GM18951 (cell line): ENCODE measurements around the gene CHD5.

ENCODE experiments used
- POLR2A ChIP-seq: IDR thresholded peaks from 4 replicates; pipeline ENCODE4 v1.6.1; 2011; ENCODE audit warnings: mild to moderate bottlenecking; ENCODE audit not compliant: insufficient read length, insufficient read depth; ENCODE audit errors: extremely low read depth
- in situ Hi-C: fragments of 300-500 bp; cut with MboI; formaldehyde crosslinking; loops from one replicate; pipeline ENCODE4 v1.12.0; 2022; ENCODE audit warnings: low sequenced_read_pairs, mixed read lengths, inconsistent platforms; ENCODE audit not compliant: unreplicated experiment

The CHD5 gene

DNA sequence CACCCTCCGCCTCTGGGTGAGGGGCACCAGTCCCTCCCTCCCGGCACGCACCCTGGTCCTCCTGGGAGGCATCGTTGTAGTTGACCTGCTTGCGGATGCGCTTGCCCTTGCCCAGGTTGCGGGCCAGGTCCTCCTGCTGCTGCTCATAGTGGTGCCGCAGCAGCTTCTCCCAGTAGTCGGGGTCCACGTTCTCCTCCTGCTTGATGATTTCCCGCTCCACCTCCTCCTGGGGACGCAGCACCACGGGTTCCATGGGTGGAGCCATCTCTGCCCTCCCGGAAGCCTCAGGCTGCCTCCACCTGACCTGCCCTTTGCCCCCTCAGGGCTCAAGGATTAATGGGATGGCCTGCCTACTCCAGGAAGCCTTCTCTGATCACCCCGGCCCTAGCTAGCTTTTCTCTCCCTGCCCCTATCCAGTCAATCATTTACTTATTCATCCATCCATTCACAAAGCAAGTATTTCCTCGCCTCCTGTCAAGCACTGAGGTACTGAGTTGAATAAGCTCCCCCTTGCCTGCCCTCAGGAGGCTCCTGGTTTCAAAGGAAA is 53.5 kb downstream of the CHD5 start:
- in situ Hi-C loops = no loop called here
- TF ChIP-seq POLR2A = no peak

DNA sequence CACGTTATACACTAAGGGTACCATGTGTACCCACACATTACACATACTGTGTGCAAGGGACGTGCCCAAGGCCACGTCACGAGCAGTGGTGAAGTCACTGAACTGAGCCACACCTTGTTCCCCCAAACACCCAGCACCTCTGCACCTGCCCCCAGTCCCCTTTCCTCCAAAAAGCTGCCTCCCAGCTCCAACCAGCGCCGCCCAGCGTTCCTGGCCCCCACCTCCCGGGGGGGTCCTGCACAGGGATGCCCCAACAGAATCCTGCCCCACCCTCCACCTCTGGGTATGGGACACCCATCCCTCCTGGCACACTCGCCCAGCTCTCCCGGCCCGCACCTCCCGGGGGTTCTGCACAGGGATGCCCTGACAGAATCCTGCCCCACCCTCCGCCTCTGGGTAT is 54.1 kb downstream of the CHD5 start:
- in situ Hi-C loops = no loop called here
- TF ChIP-seq POLR2A = no peak

DNA sequence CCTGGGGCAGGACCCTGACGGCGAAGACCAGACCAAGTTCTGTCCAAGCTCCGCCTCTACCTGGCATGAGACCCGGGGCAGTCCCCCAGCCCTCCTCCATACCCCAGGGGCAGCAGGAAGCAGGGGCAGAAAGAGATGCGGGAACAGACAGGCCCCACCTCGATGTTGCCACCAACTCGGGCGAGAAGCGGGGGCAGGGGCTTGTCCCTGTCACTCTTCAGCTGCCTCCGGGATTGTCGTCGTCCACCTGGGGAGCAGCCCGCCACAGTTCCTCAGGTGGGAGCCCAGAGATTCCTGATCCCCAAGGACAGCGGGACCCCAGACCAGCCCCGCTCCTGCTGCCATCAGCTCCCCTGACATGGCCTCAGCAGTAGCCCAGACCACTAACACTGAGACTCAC is 54.8 kb downstream of the CHD5 start:
- in situ Hi-C loops = no loop called here
- no peak for TF ChIP-seq POLR2A

DNA sequence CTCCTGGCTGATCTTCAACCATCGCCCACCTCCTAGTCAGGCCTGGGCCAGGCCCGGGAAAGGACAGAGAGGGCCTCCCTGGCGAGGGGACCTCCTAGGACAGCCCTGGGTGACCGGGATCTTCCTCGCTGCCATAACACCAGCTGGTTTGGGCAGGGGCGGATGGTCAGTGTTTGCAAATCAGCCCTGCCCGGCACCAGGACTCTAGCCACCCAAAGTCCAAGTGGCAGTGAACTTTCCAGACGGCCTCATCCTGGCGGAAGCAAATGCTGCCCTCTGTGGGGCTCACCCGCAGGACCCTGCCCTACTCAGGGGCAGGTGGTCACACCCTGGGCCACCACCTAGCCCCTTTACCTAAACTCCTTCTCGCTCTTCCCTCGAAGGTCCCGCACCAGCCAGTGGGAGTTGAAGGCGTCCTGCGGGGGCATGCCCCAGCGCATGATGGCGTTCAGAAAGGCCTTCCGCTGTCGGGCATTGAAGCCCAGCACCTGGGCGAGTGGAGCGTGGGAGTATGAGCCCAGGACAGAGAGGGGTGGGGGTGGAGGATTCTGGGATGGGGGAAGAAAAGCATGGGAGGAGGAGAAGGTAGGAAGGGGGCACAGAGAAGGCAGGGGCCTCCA is 55.3 kb downstream of the CHD5 start:
- TF ChIP-seq POLR2A = no peak
- in situ Hi-C loops = no loop called here

DNA sequence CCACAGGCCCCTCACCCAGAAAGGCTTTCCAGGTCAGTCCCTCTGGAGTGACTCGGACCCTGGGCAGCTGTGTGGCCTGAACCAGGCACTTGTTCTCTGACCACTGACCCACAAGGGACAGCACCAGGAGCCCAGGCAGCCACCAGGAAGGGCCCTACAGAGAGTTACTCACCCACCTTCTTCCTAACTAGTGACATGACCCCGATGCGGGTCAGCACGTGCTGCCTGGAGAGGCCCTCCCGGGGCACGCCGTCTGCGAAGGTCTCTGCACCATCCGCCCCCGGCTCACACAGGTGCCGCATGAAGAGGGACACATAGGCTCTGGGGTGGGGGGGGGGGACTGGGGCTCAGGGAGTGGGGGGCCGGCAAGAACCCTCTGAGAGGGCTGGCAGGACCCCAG is 55.8 kb downstream of the CHD5 start:
- in situ Hi-C loops = no loop called here
- no peak for TF ChIP-seq POLR2A

DNA sequence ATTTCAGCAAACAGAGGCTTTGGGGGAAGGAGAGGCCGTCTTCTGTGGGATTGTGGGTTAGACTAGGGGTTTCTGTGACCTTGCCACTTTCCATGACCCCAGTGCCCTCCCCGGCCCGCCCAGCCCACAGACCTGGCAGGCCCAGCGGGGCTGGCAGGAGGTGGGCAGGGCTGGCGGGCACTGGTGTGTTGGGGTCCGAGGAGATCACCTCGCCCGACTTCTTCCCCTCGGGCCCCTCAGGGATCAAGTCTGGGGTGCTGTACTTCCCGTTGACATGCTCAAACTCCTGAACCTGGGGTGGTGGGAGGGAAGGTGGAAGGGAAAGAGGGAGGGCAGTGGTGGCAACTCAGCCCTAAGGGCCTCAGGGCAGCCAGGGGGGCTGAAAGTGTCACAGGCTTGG is 56.3 kb downstream of the CHD5 start:
- in situ Hi-C loops = no loop called here
- TF ChIP-seq POLR2A = no peak

- in situ Hi-C loops = no loop called here
- TF ChIP-seq POLR2A = no peak
Measured at GRCh38 chr1:6123083-6123482, 57.0 kb downstream of the CHD5 start.

- TF ChIP-seq POLR2A = no peak
Measured at GRCh38 chr1:6121651-6122370, 58.3 kb downstream of the CHD5 start.

GRCh38 chr1:6121021-6121421 is 59.1 kb downstream of the CHD5 start:
- no peak for TF ChIP-seq POLR2A
- in situ Hi-C loops = no loop called here

More at GRCh38 chr1:6121651-6122370, 58.3 kb downstream of the CHD5 start:
- in situ Hi-C loops = no loop called here

- in situ Hi-C loops = no loop called here
- TF ChIP-seq POLR2A = no peak
Measured at GRCh38 chr1:6118415-6118814, 61.7 kb downstream of the CHD5 start.

DNA sequence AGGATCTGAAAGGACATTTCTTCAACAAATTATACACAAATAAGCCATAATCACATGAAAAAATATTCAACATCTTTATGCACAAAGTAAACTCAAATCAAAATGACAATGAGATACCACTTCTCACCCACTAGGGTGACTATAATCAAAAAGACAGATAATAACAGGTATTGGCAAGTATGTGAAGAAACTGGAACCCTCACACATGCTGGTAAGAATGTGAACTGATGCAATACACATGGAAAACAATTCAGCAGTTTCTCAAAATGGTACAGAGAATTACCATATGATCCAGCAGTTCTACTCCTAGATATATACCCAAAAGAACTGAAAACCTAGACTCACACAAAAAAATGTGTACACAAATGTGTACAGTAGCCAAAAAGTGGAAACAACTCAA is 62.5 kb downstream of the CHD5 start:
- in situ Hi-C loops = no loop called here
- TF ChIP-seq POLR2A = no peak

DNA sequence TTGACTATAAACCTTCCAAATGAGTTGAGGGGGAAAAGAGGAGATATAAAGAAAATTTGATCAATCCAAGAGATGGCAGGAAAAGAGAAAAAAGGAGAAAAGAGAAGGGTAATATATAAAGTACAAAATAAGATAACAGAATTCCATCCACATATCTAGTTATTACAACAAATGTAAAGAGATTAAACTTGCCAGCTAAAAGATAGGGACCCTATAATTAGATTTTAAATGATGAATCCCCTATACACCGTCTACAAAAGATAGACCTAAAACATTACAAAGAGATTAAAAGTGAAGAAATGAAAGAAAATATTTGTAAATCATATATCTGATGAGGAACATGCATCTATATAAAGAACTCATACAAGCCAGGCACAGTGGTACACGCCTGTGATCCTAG is 63.1 kb downstream of the CHD5 start:
- in situ Hi-C loops = no loop called here
- TF ChIP-seq POLR2A = no peak

DNA sequence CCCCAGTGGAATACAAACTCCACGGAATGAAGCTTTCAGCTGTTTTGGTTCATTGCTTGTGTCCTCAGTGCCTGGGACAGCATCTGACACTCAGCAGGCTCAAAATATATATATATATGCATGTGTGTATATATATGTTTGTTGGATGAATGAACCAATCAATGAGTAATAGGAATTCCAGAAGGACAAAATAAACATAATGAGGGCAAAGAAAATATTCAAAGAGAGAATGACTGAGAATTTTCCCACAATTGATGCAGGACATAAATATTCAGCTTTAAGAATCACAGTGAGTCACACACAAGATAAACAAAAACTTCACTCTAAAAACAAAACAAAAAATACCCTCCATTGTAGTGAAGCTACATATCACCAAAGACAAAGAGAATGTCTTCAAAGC is 64.0 kb downstream of the CHD5 start:
- TF ChIP-seq POLR2A = no peak
- in situ Hi-C loops = no loop called here

DNA sequence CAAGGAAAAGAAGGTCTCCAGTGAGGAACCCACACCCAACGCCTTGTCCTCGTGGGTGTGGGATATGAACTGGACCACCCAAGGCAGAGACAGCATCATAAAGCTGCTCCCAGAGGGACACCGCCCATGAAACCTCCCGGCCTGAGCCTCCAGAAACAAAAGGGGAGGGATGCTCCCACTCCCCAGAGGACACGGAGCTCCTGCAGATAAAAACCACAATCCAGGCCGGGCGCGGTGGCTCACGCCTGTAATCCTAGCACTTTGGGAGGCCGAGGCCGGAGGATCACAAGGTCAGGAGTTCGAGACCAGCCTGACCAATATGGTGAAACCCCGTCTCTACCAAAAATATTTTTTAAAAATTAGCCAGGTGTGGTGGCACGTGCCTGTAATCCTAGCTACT is 66.4 kb downstream of the CHD5 start:
- in situ Hi-C loops = no loop called here
- TF ChIP-seq POLR2A = no peak
